ENCODE measurements around the gene RPL28.
A peak's percentile ranks its signal among the peaks of the same experiment; 100 is the strongest.

RPL28 gene

DNA sequence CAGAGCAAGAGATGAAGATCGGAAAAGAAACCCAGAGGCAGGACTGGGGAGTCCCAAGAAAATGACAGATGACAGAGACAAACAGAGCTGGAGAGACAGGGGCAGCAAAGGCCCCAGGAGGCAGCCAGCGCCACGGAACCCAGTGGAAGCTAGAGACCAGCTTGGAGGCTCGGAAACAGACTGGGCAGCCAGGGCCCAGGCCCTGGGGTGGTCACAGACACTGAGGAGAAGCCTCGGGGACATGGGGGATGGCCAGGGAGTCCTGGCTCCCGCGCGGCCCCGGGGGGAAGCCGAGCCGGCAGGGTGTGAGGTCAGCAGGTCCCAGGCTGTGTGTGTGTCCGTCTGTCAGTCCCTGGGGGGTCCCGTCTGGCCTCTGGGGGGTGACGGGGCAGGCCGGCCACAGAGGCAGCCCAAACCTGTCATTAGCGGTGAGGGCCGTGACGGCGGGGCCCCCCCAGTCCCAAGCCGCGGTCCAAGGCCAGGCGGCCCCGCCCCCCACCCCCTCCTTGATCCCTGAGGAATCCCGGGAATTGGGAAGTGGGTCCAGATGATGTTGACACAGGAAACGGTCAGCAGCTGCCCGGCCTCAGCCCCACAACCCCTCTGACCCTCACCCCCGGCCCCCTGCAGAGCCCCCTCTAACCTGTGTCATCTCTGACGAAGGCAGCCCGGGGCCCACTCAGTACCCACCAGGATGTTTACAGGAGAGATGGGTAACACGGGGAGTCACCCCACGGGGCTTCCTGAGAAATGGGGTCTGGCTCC is 11.6 kb upstream of the RPL28 start:
- no peak for DNase-seq

DNA sequence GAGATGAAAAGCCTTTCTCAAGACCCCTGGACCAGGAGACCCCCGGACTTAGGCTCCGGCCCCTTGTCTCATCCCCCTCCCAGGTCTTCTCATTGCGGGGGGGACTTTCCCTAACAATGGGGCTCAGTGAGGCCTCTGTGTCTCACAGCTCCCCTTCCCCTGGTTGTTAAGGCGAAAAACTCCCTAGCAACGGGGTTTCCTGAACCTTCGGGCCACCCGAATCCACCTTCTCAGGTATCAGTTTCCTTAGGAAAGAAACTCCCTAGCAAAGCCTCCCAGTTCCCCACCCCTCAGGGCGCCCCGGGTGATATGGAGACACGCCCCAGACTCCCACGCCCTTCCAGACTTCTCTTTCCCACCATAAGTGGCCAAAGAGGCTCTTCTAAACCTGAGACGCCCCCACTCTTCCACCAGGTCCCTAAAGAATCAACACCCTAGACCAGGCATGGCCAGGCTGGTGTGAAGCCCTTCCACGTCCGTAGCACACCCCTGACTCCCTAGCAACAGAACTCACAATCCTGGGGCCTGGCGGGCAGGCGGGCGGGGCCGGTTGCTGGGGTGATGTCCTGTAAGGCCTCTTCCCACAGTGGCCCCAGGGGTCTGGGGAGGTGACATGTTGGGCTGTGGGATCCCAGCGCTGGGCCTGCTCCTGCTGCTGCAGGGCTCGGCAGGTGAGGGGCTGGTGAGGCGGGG is 9.3 kb upstream of the RPL28 start, which contains the start of gene TMEM190:
Gene TMEM190 (plus strand): TSS at position 586 of the 693 bp plus-strand sequence. CDS start 28 bp downstream, at position 614.
- no peak for DNase-seq

DNA sequence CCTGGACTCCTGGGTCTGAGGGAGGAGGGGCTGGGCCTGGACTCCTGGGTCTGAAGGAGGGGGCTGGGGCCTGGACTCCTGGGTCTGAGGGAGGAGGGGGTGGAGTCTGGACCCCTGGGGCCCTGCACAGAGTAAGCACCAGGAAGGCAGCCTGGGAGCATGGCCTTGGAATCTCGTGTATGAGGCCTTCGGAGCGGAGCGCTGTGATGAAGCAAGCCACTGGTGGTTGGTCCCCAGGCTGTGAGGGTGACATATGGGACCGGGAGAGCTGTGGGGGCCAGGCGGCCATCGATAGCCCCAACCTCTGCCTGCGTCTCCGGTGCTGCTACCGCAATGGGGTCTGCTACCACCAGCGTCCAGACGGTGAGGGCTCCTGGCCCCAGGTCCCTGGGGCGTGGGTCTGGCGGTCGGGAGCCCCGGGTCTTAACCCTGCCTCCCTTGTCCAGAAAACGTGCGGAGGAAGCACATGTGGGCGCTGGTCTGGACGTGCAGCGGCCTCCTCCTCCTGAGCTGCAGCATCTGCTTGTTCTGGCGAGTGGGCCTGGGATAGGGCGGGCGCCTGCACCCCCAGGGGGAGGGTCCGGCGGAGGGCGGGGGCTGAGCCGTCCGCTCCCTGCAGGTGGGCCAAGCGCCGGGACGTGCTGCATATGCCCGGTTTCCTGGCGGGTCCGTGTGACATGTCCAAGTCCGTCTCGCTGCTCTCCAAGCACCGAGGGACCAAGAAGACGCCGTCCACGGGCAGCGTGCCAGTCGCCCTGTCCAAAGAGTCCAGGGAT is 8.2 kb upstream of the RPL28 start:
- no peak for DNase-seq

DNA sequence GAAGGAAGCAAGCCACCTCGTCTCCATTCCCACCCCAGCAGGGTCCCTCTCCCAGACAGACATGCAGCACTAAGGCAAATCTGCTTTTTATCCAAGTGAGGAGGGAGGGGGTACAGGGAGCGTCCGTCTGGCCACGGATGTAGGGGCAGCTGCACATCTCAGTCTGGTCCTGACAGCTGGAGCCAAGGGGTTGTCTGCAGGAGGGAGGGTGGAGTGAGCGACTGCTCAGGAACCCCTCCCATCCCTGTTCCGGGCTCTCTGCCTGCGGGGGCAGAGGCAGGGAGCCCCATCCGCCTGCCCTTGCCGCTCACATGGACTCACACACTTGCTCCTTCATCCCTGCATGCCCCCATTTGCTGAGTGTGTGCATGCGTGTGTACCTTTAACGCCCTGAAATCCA is 6.6 kb upstream of the RPL28 start:
- DNase-seq = no peak

DNA sequence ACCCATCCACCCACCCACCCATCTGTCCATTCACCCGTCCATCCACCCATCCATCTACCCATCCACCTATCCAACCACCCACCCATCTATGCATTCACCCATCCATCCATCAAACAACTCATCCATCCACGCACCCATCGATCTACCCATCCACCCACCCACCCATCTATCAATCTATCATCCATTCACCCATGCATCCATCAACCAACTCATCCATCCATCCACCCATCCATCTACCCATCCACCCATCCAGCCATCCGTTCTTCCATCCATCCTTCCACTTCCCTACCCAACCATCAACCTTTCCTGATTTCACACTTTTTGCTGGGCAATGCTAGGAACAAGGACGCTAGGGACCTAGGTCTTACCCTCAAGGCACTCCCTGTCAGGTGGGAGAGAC is 3.7 kb upstream of the RPL28 start:
- DNase-seq = no peak

DNA sequence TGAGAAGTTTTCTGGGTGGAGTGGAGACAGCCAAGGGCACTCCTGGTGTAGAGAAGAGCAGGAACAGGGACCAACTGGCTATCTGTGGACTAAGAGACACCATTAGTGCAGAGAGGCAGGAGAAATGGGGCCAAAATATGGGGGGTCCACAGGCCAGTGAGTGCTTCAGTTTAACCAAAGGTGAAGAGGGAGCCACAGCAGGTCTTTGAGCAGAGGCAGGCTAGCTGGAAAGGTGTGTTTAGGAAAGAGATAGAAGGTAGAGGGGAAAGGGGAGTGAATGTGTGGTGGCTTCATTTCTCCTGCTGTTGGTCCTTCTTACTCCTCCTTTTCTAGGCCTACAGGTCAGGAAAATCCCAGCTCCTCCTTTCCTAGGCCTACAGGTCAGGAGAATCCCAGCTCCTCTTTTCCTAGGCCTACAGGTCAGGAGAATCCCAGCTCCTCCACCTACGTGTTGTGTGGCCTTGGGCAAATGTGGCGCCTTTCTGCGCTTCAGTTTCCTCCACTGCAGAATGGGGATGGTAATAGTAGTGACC is 3.1 kb upstream of the RPL28 start:
- no peak for DNase-seq

DNA sequence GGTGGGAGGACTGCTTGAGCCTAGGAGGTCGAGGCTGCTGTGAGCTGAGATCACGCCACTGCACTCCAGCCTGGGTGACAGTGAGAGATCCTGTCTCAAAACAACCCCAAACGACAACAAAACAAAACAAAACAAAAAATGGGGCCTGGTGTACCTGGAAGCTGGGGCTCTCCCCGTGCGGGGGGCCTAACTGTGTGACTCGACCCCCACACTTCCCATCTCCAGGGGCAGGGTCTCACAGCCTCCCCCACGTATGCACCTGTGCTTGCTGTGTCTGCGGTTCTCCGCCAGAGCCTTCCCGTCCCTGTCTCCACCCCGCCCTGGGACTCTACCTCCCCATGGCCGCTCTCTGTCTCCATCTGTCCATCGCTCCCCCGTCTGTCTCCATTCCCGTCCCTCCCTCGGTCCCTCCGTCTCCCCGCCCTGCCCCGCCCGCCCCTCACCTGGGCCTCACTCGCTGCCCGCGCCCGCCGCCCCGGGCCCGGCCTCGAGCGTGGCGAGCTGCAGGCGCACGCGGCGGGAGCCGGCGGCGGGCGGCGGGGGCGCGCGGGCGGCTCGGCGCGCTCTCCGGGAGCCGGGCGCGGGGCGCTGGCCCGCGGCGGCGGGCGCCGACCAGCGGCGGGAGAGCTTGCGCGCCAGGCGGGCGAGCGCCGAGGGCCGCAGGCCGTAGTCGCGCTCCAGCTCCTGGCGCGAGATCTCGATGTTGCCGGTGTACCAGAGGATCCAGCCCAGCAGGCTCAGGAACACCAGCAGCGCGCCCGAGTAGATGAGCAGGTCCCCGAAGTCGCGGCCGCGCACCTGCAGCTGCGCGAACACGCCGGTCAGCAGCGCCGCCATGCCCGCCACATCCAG is 2.2 kb upstream of the RPL28 start:
- DNase-seq = peak; percentile 75

DNA sequence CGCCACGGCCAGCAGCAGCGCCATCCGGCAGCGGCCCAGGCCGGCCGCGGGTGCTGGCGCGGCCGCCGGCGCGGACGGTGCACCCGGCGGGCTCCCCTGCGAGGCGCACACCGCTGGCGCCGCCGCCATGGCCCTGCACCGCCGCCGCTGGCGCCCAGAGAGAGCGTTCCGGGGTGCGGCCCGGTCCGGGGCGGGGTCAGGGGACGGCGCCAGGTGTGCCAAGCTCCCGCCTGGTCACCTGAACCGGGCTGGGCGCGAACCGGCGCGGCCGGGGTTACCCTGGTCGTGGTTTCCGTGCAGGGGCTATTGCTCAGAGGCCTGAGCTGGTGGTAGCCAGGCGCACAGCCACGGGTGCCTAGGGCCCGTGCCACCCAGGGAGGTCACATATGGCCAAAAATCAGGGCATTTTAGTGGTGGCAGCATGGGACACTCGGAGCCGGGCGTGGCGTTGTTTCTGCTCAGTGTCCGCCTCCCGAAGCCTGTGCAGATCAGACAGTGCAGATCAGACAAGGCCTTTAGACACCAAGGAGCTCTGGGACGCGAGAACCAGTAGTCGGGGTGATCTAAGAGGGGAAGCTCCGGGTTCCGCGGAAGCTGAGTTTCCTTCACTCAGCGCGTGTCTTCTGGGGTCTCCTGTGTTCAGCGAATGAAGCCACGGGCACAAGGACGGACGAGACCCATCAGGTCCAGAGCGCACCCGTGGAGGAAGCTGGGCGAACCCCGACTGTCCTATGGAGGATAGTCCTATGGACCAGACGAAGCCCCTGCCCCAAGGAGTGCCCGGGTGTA is 1.4 kb upstream of the RPL28 start, which contains the start of gene TMEM238:
Gene TMEM238 (minus strand): TSS at position 162 of the 789 bp plus-strand sequence. CDS start 33 bp downstream, at position 129.
- no peak for DNase-seq

DNA sequence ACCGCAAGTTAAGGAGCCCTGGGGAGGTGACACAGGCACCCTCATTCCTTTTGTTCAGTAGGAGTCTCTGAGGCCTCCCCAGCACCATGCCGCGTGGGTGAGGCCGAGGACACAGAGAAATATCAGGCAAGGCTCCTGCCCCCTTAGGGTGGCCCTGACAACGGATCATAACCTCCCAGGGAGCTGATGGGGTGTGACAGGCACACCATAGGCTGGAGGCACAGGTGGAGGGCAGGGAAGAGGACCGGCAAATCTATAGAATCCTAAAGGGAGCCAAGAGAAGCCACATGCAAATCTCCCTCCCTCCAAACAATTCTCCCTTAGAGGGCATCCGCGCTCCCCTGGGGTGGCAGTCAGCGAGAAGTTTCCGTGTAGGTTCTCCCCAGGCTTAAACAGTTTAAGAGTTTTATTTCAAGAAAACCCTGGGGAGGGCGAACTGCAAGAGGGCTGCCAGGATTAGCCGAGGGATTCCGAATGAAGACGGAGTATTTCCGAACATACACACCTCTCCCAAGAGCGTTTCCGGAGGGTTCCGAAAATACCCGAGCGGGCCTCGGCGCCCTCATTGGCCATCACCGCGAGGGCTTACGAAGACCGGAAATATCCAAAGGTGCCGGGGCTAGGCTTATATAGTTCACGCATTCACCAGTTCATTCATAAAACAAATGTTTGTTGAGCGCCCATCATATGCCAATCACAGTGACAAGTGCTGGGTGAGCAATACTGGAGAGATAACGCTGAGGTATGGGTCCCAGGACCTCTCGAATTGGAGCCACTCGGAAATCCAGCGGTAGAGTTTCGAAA is 610 bp upstream of the RPL28 start:
- DNase-seq = peak; percentile 97

DNA sequence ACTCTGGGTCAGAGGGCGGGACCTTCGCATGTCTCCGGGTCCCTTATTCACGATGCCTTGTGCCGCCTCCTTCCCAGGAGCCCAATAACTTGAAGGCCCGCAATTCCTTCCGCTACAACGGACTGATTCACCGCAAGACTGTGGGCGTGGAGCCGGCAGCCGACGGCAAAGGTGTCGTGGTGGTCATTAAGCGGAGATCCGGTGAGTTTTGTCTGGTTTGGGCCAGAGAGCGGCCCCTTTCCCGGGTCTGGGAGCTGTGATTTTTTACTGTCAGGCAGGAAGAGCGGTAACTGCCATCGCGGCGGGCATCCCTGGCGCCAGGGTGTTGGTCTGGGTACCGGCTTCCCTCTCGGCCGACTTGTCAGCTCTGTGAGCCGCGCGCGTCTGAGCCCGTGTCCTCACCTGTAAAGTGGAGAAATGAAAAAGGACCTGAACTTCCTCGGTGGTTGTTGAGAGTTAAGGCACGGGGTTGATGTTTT is 800 bp downstream of the RPL28 start:
- no peak for DNase-seq

DNA sequence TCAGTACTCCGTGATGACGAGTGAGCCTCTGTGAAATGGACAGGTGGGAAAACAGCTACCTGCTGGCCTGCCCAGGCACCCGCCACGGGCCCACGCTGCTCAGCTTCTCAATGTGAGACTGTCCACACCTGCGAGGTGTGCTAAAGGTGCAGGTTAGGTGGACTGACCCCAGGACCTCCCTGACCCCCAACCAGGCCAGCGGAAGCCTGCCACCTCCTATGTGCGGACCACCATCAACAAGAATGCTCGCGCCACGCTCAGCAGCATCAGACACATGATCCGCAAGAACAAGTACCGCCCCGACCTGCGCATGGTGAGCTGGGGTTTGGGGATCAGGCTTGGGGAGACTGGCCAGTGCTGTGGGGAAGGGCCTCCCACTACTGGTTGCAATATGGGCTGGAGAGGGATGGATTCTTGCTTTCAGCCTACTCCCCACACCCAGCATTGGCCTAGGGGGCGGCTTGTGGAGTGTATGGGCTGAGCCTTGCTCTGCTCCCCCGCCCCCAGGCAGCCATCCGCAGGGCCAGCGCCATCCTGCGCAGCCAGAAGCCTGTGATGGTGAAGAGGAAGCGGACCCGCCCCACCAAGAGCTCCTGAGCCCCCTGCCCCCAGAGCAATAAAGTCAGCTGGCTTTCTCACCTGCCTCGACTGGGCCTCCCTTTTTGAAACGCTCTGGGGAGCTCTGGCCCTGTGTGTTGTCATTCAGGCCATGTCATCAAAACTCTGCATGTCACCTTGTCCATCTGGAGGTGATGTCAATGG is 2.2 kb downstream of the RPL28 start:
- DNase-seq = no peak

DNA sequence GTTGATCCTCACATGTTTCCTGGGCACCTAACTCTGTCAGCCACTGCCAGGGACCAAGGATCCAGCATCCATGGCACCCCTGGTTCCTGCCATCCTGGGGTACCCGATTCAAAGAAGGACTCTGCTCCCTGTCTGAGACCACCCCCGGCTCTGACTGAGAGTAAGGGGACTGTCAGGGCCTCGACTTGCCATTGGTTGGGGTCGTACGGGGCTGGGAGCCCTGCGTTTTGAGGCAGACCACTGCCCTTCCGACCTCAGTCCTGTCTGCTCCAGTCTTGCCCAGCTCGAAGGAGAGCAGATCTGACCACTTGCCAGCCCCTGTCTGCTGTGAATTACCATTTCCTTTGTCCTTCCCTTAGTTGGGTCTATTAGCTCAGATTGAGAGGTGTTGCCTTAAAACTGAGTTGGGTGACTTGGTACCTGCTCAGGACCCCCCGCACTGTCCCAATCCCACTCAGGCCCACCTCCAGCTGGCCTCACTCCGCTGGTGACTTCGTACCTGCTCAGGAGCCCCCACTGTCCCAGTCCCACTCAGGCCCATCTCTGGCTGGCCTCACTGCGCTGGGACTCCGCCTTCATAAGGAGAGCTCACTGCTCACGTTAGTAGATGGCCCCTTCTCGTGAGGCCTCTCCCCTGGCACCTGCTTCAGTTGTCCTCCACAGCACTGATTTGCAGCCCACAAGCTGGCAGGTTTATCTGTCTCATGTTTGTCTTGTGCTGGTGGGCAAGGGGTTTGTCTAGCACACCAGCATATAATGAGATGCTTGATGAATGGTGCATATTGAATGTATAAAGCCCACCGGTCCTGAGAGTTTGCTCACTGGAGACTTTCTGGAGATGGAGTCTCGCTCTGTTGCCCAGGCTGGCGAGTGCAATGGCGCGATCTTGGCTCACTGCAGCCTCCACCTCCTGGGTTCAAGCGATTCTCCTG is 3.9 kb downstream of the RPL28 start:
- DNase-seq = no peak

DNA sequence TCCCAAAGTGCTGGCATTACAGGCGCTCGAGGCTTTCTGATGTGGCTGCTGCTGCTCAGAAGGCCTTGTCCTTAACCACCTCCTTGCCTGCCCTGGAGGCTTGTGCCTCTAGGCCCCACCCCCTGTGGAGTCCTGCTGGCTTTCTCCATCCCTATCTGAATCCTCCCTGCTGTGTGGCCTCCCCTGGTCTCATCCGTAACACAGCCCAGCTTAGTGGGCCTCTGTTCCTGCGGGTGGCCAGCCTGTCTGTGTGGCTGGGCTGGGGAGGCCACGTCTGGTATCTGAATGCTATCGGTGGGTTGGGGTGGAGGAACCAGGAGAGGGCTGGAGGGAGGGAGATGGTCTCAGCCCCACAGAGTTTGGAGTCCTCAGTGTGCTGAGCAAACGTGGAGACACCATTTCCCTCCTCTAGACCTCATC is 4.7 kb downstream of the RPL28 start:
- no peak for DNase-seq

DNA sequence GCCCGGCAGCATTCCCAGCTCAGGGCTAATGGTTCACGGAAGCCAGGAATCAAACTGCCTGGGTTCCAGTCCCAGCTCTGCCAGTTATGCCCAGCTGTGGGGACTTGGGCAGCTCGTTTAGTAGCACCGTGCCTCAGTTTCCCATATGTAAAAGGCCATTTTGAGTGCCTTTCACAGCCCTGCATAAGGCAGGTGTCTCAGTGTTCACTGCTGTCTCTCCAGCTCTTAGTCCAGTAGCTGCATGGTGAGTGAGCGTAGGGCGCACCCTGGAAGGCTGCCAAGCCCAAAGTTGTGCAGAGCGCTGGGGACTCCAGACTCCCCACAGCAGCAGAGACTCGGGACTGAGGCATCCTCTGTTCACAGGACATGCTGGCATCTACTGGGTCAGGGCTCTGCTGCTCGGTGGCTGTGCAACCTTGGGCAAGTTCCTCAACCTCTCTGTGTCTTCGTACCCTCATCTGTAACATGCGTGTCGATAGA is 5.5 kb downstream of the RPL28 start:
- no peak for DNase-seq

DNA sequence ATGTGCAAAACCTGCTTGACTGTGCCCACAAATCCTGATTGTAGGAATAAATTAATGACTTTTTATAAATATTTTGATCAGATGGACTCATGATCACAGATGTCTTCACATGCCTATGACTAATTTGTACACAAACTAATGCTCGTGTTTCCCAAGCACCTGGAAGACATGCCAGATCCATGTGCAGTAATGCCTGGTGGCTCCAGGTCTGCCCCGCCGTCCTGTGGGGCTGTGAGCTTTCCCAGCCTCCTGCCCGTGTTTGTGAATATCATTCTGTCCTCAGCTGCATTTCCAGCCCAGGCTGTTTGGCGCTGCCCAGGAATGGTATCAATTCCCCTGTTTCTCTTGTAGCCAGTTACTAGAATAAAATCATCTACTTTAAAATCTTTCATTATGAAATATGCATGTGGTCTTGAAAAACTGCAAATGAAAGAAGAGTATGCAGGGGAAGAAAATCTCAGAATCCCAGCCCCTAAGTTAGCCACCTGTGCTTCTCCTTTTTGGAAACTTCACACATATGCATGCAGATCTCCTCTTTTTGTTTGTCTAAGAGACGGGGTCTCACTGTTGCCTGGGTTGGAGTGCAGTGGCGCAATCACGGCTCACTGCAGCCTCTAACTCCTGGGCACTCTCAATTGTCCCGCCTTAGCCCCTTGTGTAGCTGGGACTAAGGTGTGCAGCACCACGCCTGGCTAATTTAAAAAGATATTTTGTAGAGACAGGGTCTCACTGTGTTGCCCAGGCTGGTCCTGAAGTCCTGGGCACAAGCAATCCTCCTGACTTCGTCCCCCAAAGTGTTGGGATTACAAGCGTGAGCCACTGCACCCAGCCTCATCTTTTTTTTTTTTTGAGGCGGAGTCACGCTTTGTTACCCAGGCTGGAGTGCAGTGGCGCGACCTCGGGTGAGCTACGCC is 6.2 kb downstream of the RPL28 start:
- DNase-seq = no peak

DNA sequence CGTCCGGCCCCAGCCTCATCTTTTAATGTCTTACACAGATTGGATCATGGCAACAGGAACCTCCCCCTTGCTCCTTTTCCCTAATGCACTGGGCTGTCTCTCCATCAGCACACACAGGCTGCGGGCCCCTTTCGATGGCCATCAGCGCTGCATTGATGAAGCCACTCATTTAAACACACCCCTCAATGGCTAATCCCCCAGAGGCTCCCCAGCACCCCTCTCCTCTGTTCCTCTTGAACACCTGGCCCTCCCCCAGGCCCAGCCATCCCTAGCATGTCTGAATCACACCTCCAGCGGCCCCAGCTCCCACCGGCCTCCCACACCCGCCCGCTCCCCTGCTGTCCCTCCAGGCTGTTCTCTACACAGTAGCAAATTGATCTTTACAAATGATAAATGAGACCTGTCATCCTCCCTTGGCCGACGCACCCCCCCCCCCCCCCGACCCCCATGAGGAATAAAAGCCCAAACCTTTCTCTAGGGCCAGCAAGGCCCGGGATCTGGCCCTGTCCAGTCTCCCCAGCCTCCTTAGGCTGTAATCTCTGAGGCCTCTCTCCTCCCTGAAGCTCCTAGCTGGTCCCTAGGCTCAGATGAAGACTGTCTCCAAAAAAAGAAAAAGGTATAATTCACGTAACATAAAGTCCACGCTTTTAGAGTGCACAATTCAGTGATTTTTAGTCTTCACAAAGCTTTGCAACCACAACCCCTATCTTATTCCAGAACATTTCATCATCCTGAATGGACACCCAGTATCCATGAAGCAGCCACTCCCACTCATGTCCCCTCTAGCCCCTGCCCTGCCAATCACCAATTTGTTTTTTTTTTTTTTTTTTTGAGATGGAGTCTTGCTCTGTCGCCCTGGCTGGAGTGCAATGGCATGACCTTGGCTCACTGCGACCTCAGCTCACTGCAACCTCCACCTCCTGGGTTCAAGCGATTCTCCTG is 7.4 kb downstream of the RPL28 start:
- no peak for DNase-seq
